Activated CD8-positive, alpha-beta T cell treated with anti-CD3 and anti-CD28 coated beads, Interleukin-2, amount 10 ng/mL, durations not matched to agents 7 days and 5 days (primary cell): ENCODE measurements around the gene GTF3C4. TPM values are rescaled to one million over a fixed set of nuclear protein-coding genes. Genes with fewer than 3 reads are reported as not detected.

ENCODE experiments used
- ATAC-seq: fragments of 150-1000 bp; cut with Tn5 transposase; one replicate; pipeline ENCODE4 v1.10.0; 2021; ENCODE audit warnings: moderate library complexity
- CTCF ChIA-PET: fragments of 350-600 bp; sonication (Branson Sonifier 250); formaldehyde crosslinking; loops from one replicate; lab custom pipeline; 2021; ENCODE audit warnings: antibody characterized with exemption; lab: Charles Lee
- POLR2A ChIA-PET: fragments of 350-600 bp; sonication (Branson Sonifier 250); formaldehyde crosslinking; loops from one replicate; lab custom pipeline; 2021; ENCODE audit warnings: antibody characterized with exemption; lab: Charles Lee
- DNase-seq: peaks from one replicate; pipeline ENCODE4 v3.0.0-alpha.2; 2020
- H3K27ac Mint-ChIP-seq: one replicate; pipeline ENCODE4 v1.8.0; 2021; ENCODE audit warnings: mild to moderate bottlenecking, mixed read lengths
- H3K27me3 Mint-ChIP-seq: one replicate; pipeline ENCODE4 v1.8.0; 2021; ENCODE audit warnings: low read depth, mixed read lengths
- H3K36me3 Mint-ChIP-seq: one replicate; pipeline ENCODE4 v1.8.0; 2021; ENCODE audit warnings: low read depth, mixed read lengths
- H3K4me1 Mint-ChIP-seq: one replicate; pipeline ENCODE4 v1.8.0; 2021; ENCODE audit warnings: low read depth, mixed read lengths
- H3K4me3 Mint-ChIP-seq: one replicate; pipeline ENCODE4 v1.8.0; 2021; ENCODE audit warnings: mild to moderate bottlenecking, mixed read lengths
- H3K9me3 Mint-ChIP-seq: one replicate; pipeline ENCODE4 v1.8.0; 2022; ENCODE audit warnings: mixed read lengths; ENCODE audit not compliant: insufficient read depth
- total RNA-seq, 2 experiments: library from RNA; stranded (reverse); gene quantifications; one replicate each; pipeline ENCODE4 v1.2.3, GENCODE V29; 2021

GTF3C4 gene
- total RNA-seq, 2 experiments from 2014 or later, result 12.2 to 13.0 TPM

DNA sequence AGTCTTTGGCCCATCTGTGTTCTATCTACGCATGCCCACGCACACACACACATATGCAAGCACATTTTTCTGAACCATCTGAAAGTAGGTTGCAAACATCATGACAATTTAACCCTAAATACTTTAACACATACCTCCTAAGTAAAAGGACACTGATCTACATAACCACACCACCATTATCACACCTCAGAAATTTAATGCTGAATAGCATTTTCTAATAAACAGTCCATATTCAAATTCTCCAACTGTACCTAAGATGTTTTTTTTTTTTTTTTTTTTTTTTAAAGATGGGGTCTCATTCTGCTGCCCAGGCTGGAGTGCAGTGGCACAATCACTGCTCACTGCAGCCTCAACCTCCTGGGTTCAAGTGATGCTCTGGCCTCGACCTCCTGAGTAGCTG is 35.9 kb upstream of the GTF3C4 start:
- ChIA-PET CTCF (no interaction called here), POLR2A (no interaction called here)
- Mint-ChIP-seq H3K4me1 (no peaks in the 10 kb centered on the region), H3K9me3 (no peaks in the 10 kb centered on the region), H3K27ac (no peak overlapping the region), H3K36me3 (peaks cover 15% of the 10 kb centered on the region), H3K27me3 (no peaks in the 10 kb centered on the region), H3K4me3 (no peak overlapping the region)
- ATAC-seq (no peak), DNase-seq (no peak)

DNA sequence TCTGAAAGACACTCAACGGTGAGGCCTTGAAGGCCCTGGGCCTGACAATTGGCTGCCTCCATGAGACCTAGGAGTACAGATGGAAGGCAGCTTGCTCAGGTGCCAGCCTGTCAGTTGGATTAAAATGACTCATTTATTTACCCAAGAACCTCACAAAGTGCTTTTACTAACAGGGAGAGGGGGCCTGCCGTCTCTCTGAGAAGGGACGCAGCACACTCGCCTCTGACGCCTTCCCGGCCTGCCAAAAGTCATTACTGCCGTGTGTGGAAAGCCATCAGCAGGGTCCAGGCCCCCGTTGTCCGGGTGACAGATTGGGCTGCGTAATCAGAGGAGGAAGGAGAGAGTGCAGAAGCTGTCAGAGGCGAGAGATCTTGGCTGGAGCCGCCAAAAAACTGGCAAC is 32.9 kb upstream of the GTF3C4 start:
- Mint-ChIP-seq H3K36me3 (peaks cover 12% of the 10 kb centered on the region), H3K4me1 (no peaks in the 10 kb centered on the region), H3K4me3 (no peak overlapping the region), H3K27me3 (no peaks in the 10 kb centered on the region), H3K27ac (no peak overlapping the region), H3K9me3 (no peaks in the 10 kb centered on the region)
- no peak for DNase-seq
- ChIA-PET POLR2A (no interaction called here), CTCF (no interaction called here)
- no peak for ATAC-seq

DNA sequence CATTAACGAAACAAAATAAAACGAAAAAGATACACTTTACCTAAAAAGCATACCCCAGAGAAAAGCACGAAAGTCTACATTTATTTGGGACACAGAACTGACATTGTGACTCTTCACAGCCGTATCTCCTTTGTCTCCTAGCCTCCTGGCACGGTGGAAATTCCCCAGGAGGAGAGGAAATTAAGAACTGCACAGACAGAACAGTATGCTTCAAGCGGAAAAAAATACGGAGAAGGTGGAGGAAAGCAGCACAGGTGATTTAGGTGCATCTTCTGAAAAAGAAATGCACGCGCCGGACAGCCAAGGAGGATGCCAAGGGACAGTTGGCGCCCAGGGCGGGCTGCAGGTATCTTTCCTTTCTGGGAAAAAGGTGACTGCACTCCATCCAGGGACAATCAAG is 32.5 kb upstream of the GTF3C4 start:
- H3K4me1 Mint-ChIP-seq, result no peaks in the 10 kb centered on the region
- H3K4me3 Mint-ChIP-seq, result no peak overlapping the region
- no peaks in the 10 kb centered on the region for H3K27me3 Mint-ChIP-seq
- no peak for ATAC-seq
- H3K36me3 Mint-ChIP-seq, result peaks cover 12% of the 10 kb centered on the region
- no peaks in the 10 kb centered on the region for H3K9me3 Mint-ChIP-seq
- DNase-seq, result no peak
- no peak overlapping the region for H3K27ac Mint-ChIP-seq
- POLR2A ChIA-PET, result no interaction called here
- CTCF ChIA-PET, result no interaction called here

DNA sequence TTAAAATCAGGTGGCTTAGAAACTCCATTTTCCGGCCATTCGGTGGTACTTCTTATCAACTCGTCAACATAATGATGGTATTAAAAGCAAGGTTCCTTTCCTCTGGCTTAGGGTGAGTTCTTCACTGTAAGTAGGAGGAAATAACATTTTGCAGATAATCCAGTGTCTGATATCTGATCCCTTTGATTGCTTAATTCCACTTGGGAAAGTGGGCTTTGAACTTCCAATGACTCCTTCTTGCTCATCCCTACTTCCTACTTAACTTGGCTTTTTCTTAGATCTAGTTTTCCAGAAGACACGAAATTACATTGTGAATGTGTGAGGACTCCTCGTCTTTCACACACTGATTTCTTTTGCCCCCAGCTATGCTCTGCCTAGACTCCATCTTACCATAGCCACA is 32.0 kb upstream of the GTF3C4 start:
- ATAC-seq (no peak), DNase-seq (no peak)
- H3K9me3 Mint-ChIP-seq, result no peaks in the 10 kb centered on the region
- no peak overlapping the region for H3K4me3 Mint-ChIP-seq
- H3K36me3 Mint-ChIP-seq, result peaks cover 12% of the 10 kb centered on the region
- no peak overlapping the region for H3K27ac Mint-ChIP-seq
- CTCF ChIA-PET, result no interaction called here
- H3K4me1 Mint-ChIP-seq, result no peaks in the 10 kb centered on the region
- no peaks in the 10 kb centered on the region for H3K27me3 Mint-ChIP-seq
- POLR2A ChIA-PET, result no interaction called here

DNA sequence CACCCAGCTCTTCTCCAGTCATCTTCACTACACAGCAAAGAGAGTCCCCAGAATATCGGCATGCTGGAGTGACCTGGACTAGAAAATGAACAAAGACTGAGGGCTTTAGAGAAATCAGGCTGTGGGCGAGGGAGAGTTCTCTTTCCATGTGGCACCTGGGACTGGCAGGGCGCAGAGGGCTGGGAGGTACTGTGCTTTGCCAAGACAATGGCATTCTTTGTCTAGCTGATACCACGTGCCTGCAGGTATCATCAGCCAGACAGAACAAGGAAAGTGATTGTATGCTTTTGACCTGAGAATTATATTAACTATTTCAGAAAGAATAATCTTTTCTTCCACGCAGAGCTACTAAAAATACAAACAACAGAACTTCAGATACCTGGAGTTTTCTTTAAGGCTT is 30.9 kb upstream of the GTF3C4 start:
- Mint-ChIP-seq H3K4me1 (no peaks in the 10 kb centered on the region), H3K36me3 (peaks cover 16% of the 10 kb centered on the region), H3K27ac (no peak overlapping the region), H3K27me3 (no peaks in the 10 kb centered on the region), H3K9me3 (no peaks in the 10 kb centered on the region), H3K4me3 (no peak overlapping the region)
- ChIA-PET POLR2A (no interaction called here), CTCF (interaction anchor here (1.3 kb wide), 1 partner anchor 30 kb away, joined by 3 read pairs; the partner anchor contains the start of gene DDX31)
- ATAC-seq (no peak), DNase-seq (no peak)

- Mint-ChIP-seq H3K9me3 (no peaks in the 10 kb centered on the region), H3K4me1 (no peaks in the 10 kb centered on the region), H3K27ac (no peak overlapping the region), H3K4me3 (no peak overlapping the region), H3K36me3 (peaks cover 26% of the 10 kb centered on the region), H3K27me3 (no peaks in the 10 kb centered on the region)
- DNase-seq, result no peak
- ChIA-PET POLR2A (no interaction called here), CTCF (no interaction called here)
- ATAC-seq, result no peak
Measured at GRCh38 chr9:132641216-132641615, 29.0 kb upstream of the GTF3C4 start.

- ATAC-seq (peak; percentile 61), DNase-seq (no peak)
- Mint-ChIP-seq H3K4me3 (no peak overlapping the region), H3K27ac (no peak overlapping the region), H3K36me3 (peaks cover 34% of the 10 kb centered on the region), H3K4me1 (no peaks in the 10 kb centered on the region), H3K9me3 (no peaks in the 10 kb centered on the region), H3K27me3 (no peaks in the 10 kb centered on the region)
- CTCF ChIA-PET, result interaction anchor here (0.7 to 1.8 kb wide), 12 partner anchors 9 to 290 kb away, joined by 3 to 6 read pairs (median 4); partner anchors contain the start of genes DDX31 and GTF3C4
- POLR2A ChIA-PET, result no interaction called here
Measured at GRCh38 chr9:132644251-132644650, 26.0 kb upstream of the GTF3C4 start.

DNA sequence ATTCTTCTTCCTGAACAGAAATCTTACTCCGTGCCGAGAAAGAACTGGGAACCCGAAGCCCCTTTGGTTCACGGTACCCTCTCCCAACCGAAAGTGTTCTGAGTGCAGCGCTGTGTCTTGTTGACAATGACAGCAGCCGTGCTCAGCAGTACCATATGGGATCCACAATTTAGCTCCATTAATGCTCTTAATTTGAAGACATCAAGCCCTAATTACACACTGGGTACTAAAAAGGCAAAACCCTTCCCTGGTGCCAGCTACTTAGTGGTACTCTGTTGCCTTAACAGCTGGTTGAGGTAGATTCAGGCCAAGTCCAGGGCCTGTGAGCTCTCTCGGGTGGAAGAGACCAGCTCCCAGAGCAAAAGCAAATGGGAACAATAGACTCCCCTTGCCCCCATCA is 25.0 kb upstream of the GTF3C4 start:
- POLR2A ChIA-PET, result no interaction called here

DNA sequence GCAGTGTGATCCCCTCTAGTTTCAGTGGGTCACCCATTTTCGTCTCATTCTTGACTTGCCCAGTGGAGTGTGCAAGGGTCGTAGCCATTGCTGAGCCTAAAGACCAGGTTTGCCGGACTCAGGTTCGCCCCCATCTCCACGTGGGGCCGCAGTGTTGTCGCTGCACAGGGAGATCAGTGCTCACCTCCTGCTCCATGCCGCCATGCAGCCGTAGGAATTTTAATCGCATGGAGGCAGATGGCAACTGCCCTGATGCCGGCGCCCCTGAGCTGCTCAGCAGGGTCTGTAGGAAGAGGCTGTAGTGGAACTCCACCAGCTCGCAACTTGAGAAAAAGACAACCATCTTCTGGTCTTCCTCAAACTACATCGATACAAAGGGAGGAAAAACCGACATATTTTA is 24.6 kb upstream of the GTF3C4 start:
- ChIA-PET POLR2A (no interaction called here), CTCF (interaction anchor here (1.2 kb wide), 1 partner anchor 257 kb away, joined by 4 read pairs; no protein-coding TSS in a partner anchor)
- H3K36me3 Mint-ChIP-seq, result peaks cover 28% of the 10 kb centered on the region
- DNase-seq (no peak), ATAC-seq (no peak)
- H3K4me3 Mint-ChIP-seq, result no peak overlapping the region
- no peaks in the 10 kb centered on the region for H3K27me3 Mint-ChIP-seq
- no peaks in the 10 kb centered on the region for H3K4me1 Mint-ChIP-seq
- H3K27ac Mint-ChIP-seq, result no peak overlapping the region
- H3K9me3 Mint-ChIP-seq, result no peaks in the 10 kb centered on the region

More for the DNA sequence above, 25.0 kb upstream of the GTF3C4 start:
- CTCF ChIA-PET, result interaction anchor here (0.6 to 1.8 kb wide), 5 partner anchors 28 to 257 kb away, joined by 3 to 6 read pairs (median 3); no protein-coding TSS in a partner anchor
- no peaks in the 10 kb centered on the region for H3K9me3 Mint-ChIP-seq
- H3K4me3 Mint-ChIP-seq, result no peak overlapping the region
- H3K4me1 Mint-ChIP-seq, result no peaks in the 10 kb centered on the region
- H3K36me3 Mint-ChIP-seq, result peaks cover 28% of the 10 kb centered on the region
- H3K27me3 Mint-ChIP-seq, result no peaks in the 10 kb centered on the region
- H3K27ac Mint-ChIP-seq, result no peak overlapping the region
- no peak for DNase-seq
- no peak for ATAC-seq

- no peaks in the 10 kb centered on the region for H3K9me3 Mint-ChIP-seq
- no peak for DNase-seq
- H3K27me3 Mint-ChIP-seq, result no peaks in the 10 kb centered on the region
- ATAC-seq, result no peak
- no peaks in the 10 kb centered on the region for H3K4me1 Mint-ChIP-seq
- CTCF ChIA-PET, result no interaction called here
- peaks cover 31% of the 10 kb centered on the region for H3K36me3 Mint-ChIP-seq
- POLR2A ChIA-PET, result no interaction called here
- H3K27ac Mint-ChIP-seq, result no peak overlapping the region
- no peak overlapping the region for H3K4me3 Mint-ChIP-seq
Measured at GRCh38 chr9:132646726-132647125, 23.5 kb upstream of the GTF3C4 start.

DNA sequence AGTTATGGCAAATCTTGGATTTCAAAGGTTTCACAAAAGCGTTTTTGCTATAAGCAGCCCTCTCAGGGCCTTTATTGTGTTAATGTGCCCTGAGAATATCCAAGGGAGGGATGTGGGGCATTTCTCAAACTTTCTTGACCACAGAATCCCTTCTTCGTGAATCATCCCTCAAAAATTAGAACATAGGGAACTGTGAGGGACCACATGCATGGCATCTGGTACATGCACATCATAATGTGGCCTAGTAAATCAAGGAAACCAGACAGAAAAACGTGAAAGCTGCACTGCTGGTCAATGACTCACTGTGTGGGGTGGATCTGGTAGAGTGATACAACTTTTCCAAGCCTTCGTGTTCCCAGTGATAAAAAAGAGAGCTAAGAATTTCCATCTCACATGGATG is 22.9 kb upstream of the GTF3C4 start:
- Mint-ChIP-seq H3K27ac (no peak overlapping the region), H3K4me1 (no peaks in the 10 kb centered on the region), H3K9me3 (no peaks in the 10 kb centered on the region), H3K36me3 (peaks cover 31% of the 10 kb centered on the region), H3K27me3 (no peaks in the 10 kb centered on the region), H3K4me3 (no peak overlapping the region)
- ATAC-seq, result no peak
- CTCF ChIA-PET, result no interaction called here
- POLR2A ChIA-PET, result no interaction called here
- no peak for DNase-seq

DNA sequence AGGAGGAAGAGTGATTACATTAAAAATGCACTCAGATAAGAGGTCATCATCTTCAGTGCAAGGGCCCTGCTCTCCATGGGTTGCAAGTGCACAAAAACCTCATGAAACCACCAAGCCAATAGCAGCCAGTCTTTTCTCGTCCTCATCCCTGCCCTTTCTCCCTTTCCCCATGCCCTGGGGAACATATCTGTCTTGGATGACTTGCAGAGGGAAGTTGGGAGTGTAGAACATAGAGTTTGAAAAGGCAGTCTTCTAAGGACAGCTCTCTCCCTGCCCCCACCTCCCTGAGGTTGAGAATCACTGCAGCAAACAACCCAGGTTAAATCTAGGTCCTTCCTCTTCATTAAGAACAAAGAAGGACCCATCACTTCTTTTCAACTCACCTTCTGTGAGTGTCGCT is 22.5 kb upstream of the GTF3C4 start:
- ATAC-seq, result no peak
- ChIA-PET POLR2A (no interaction called here), CTCF (no interaction called here)
- Mint-ChIP-seq H3K4me1 (no peaks in the 10 kb centered on the region), H3K9me3 (no peaks in the 10 kb centered on the region), H3K27me3 (no peaks in the 10 kb centered on the region), H3K27ac (no peak overlapping the region), H3K4me3 (no peak overlapping the region), H3K36me3 (peaks cover 31% of the 10 kb centered on the region)
- no peak for DNase-seq

- ATAC-seq (no peak), DNase-seq (no peak)
- H3K4me3 Mint-ChIP-seq, result no peak overlapping the region
- no peaks in the 10 kb centered on the region for H3K9me3 Mint-ChIP-seq
- ChIA-PET CTCF (interaction anchor here (1.1 to 1.3 kb wide), 3 partner anchors 16 to 253 kb away, joined by 3 to 6 read pairs (median 4); no protein-coding TSS in a partner anchor), POLR2A (no interaction called here)
- no peak overlapping the region for H3K27ac Mint-ChIP-seq
- H3K36me3 Mint-ChIP-seq, result peaks cover 30% of the 10 kb centered on the region
- no peaks in the 10 kb centered on the region for H3K27me3 Mint-ChIP-seq
- H3K4me1 Mint-ChIP-seq, result no peaks in the 10 kb centered on the region
Measured at GRCh38 chr9:132648283-132648682, 22.0 kb upstream of the GTF3C4 start.
